Lung (tissue), 12 donors: ENCODE measurements around the gene SRPX. TPM values are rescaled to one million over a fixed set of nuclear protein-coding genes. Genes with fewer than 3 reads are reported as not detected.

Experiments used
- ATAC-seq: fragments of 200-7000 bp; cut with Tn5 transposase; one replicate; pipeline ENCODE4 v1.9.1; 2020; ENCODE audit warnings: moderate number of reproducible peaks; ENCODE audit not compliant: insufficient read depth, low FRiP score
- DNase-seq, 3 donors: peaks; one replicate each; pipeline ENCODE4 v3.0.0-alpha.2; 2013 to 2017
- H3K27ac ChIP-seq, 2 donors: one replicate each; pipeline ENCODE4 v1.5.1; 2013; ENCODE audit warnings: mild to moderate bottlenecking in 2 of 2, moderate library complexity in 2 of 2, control low read depth in 1 of 2, inconsistent platforms in 1 of 2, low read depth in 1 of 2, low read length in 1 of 2
- H3K27me3 ChIP-seq, 3 donors: one replicate each; pipeline ENCODE4 v1.5.1; 2013; ENCODE audit warnings: low read length in 2 of 3; ENCODE audit not compliant: control insufficient read depth in 3 of 3, insufficient read depth in 3 of 3
- H3K36me3 ChIP-seq, 4 donors: one replicate each; pipeline ENCODE4 v1.5.1; 2013; ENCODE audit warnings: low read length in 4 of 4, mild to moderate bottlenecking in 1 of 4, moderate library complexity in 1 of 4; ENCODE audit not compliant: control insufficient read depth in 4 of 4, insufficient read depth in 4 of 4
- H3K4me1 ChIP-seq, 5 donors: one replicate each; pipeline ENCODE4 v1.5.1; 2013; ENCODE audit warnings: low read length in 5 of 5, mild to moderate bottlenecking in 2 of 5, moderate library complexity in 1 of 5; ENCODE audit not compliant: control insufficient read depth in 5 of 5, insufficient read depth in 5 of 5
- H3K4me3 ChIP-seq: one replicate; pipeline ENCODE4 v1.5.1; 2013; ENCODE audit warnings: mild to moderate bottlenecking, control low read depth, moderate library complexity
- H3K9ac ChIP-seq, 2 donors: one replicate each; pipeline ENCODE4 v1.5.1; 2013; ENCODE audit warnings: low read length in 2 of 2, control low read depth in 1 of 2; ENCODE audit not compliant: insufficient read depth in 1 of 2
- H3K9me3 ChIP-seq, 4 donors: one replicate each; pipeline ENCODE4 v1.5.1; 2013; ENCODE audit warnings: low read length in 3 of 4, mild to moderate bottlenecking in 1 of 4, moderate library complexity in 1 of 4; ENCODE audit not compliant: control insufficient read depth in 4 of 4, insufficient read depth in 3 of 4
- WGBS, 2 donors: extraction: QIAGEN DNeasy Blood & Tissue Kit; methylation state at CpG; one replicate each; pipeline ENCODE4 v1.1.7; 2013; 5-methylcytosine and 5-hydroxymethylcytosine counted together
- polyA plus RNA-seq, 2 donors: library from polyadenylated mRNA; stranded (reverse); fragments of 200-250 nt; gene quantifications; one replicate each; pipeline ENCODE4 v1.2.1, GENCODE V29; 2013
- total RNA-seq, 2 donors: library from RNA; depleted of rRNA in 1 of 2; stranded (reverse); fragments of >200 nt in 1 of 2; gene quantifications; one replicate each; pipeline ENCODE4 v1.2.1, GENCODE V29; 2014 to 2021
- TF ChIP-seq, protein P1 (sequence below): IDR thresholded peaks from 2 replicates; pipeline ENCODE4 v1.5.1; 2012; ENCODE audit warnings: mild to moderate bottlenecking; ENCODE audit errors: control extremely low read depth, extremely low read depth
- donor health status: control.
- donor health status: control.
- donor health status: Bipolar disorder and iron deficiency.
- donor health status: healthy.
- donor health status: DM: yes; HTN: yes; CAD: no.

The SRPX gene
- total and polyA plus RNA-seq, 4 donors = 43.4 to 71.0 (median 46.3) TPM

- H3K36me3 ChIP-seq = no peaks in the 10 kb centered on the region
- DNase-seq (no peak), ATAC-seq (no peak)
- H3K9me3 ChIP-seq = no peaks in the 10 kb centered on the region
- TF ChIP-seq, protein P1, sequence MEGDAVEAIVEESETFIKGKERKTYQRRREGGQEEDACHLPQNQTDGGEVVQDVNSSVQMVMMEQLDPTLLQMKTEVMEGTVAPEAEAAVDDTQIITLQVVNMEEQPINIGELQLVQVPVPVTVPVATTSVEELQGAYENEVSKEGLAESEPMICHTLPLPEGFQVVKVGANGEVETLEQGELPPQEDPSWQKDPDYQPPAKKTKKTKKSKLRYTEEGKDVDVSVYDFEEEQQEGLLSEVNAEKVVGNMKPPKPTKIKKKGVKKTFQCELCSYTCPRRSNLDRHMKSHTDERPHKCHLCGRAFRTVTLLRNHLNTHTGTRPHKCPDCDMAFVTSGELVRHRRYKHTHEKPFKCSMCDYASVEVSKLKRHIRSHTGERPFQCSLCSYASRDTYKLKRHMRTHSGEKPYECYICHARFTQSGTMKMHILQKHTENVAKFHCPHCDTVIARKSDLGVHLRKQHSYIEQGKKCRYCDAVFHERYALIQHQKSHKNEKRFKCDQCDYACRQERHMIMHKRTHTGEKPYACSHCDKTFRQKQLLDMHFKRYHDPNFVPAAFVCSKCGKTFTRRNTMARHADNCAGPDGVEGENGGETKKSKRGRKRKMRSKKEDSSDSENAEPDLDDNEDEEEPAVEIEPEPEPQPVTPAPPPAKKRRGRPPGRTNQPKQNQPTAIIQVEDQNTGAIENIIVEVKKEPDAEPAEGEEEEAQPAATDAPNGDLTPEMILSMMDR = no peak
- H3K4me3 ChIP-seq = no peak overlapping the region
- no peak overlapping the region for H3K27ac ChIP-seq
- 60 to 79% methylated on average over 2 of the region's 2 CpGs for WGBS, 2 donors
- H3K9ac ChIP-seq = no peak overlapping the region
- H3K4me1 ChIP-seq = no peaks in the 10 kb centered on the region
- H3K27me3 ChIP-seq = peaks cover 0 to 9% (median 8%) of the 10 kb centered on the region in 3 donors
These were observed 42.3 kb downstream of the SRPX start for GRCh38 chrX:38178396-38178795.

- Histone ChIP-seq H3K9me3 (no peaks in the 10 kb centered on the region), H3K27ac (no peak overlapping the region), H3K4me1 (no peaks in the 10 kb centered on the region), H3K36me3 (no peaks in the 10 kb centered on the region), H3K9ac (no peak overlapping the region), H3K4me3 (no peak overlapping the region), H3K27me3 (peaks cover 0 to 9% (median 9%) of the 10 kb centered on the region in 3 donors)
- TF ChIP-seq, protein P1 = peak; percentile 5
- DNase-seq = peak; percentile 22 to 51 (median 42)
- no peak for ATAC-seq
- 36 to 73% methylated on average over 2 to 3 of the region's 3 CpGs for WGBS, 2 donors
These were observed 45.5 kb downstream of the SRPX start for GRCh38 chrX:38175139-38175538.

DNA sequence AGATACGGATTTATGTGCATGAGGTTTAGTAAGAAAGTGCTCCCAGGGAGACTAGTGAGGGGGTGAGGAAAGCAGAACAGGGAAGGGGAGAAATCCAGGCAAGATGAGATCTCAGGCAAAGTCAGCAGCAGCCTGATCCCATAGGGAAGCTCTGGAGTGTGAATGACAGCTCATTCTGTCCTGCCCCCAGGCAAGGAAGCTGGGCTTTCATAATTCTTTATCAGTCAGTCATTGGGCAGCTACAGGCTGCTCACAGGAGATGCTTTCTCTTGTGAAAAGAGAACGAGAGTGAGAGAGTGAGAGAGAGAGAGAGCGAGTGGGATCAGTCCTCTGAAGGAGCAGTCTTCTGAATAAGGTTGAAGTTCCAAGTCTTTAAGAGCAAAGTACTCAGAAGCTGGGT is 48.1 kb downstream of the SRPX start:
- WGBS, 2 donors = 73 to 92% methylated on average over 3 of the region's 3 CpGs
- TF ChIP-seq, protein P1 = no peak
- H3K4me1 ChIP-seq = no peaks in the 10 kb centered on the region
- H3K36me3 ChIP-seq = no peaks in the 10 kb centered on the region
- H3K27me3 ChIP-seq = peaks cover 0 to 12% (median 9%) of the 10 kb centered on the region in 3 donors
- DNase-seq = no peak
- no peak overlapping the region for H3K27ac ChIP-seq
- no peak for ATAC-seq
- H3K4me3 ChIP-seq = no peak overlapping the region
- no peaks in the 10 kb centered on the region for H3K9me3 ChIP-seq
- H3K9ac ChIP-seq = no peak overlapping the region

- Histone ChIP-seq H3K9ac (no peak overlapping the region), H3K4me3 (no peak overlapping the region), H3K4me1 (peaks cover 0 to 2% (median 0%) of the 10 kb centered on the region in 5 donors), H3K27ac (no peak overlapping the region), H3K36me3 (no peaks in the 10 kb centered on the region), H3K27me3 (peaks cover 0 to 12% (median 8%) of the 10 kb centered on the region in 3 donors), H3K9me3 (peaks cover 0 to 2% (median 0%) of the 10 kb centered on the region in 4 donors)
- ATAC-seq (no peak), DNase-seq (no peak)
- TF ChIP-seq, protein P1 = no peak
- 78 to 100% methylated on average over 1 of the region's 1 CpG for WGBS, 2 donors
These were observed 50.1 kb downstream of the SRPX start for GRCh38 chrX:38170556-38170955.
